ENCODE data around the gene NDRG4.

DNA sequence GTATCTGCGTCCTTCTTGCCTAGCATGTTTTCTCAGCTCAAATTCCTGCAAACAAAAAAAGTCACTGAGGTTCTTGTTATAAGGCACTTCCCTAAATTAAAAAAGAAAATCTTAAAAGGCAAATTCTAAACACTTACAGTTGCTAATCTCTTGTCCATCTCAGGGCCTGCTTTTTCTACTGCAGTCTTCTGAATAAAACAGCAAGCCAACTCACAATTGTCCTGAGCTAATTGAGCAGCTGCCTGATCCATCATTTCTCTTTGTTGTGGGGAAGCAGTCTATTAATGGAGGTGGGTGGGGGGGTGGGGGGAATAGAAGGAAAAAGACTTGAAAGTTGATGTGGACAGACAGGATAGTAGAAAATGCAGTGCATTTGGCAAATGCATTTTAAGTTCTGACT, 42.3 kb downstream of the NDRG4 start:
- TF ChIP-seq, protein P1, sequence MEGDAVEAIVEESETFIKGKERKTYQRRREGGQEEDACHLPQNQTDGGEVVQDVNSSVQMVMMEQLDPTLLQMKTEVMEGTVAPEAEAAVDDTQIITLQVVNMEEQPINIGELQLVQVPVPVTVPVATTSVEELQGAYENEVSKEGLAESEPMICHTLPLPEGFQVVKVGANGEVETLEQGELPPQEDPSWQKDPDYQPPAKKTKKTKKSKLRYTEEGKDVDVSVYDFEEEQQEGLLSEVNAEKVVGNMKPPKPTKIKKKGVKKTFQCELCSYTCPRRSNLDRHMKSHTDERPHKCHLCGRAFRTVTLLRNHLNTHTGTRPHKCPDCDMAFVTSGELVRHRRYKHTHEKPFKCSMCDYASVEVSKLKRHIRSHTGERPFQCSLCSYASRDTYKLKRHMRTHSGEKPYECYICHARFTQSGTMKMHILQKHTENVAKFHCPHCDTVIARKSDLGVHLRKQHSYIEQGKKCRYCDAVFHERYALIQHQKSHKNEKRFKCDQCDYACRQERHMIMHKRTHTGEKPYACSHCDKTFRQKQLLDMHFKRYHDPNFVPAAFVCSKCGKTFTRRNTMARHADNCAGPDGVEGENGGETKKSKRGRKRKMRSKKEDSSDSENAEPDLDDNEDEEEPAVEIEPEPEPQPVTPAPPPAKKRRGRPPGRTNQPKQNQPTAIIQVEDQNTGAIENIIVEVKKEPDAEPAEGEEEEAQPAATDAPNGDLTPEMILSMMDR (IDR thresholded peaks at IDR 0.05), result no peak
- TF ChIP-seq POLR2A (IDR thresholded peaks at IDR 0.05), result no peak
